D721Med (cell line): ENCODE measurements around the gene PAX3.

Experiments
- DNase-seq: peaks from one replicate; pipeline ENCODE4 v3.0.0; 2011; ENCODE audit warnings: low spot score; ENCODE audit not compliant: insufficient read length
- FAIRE-seq: peaks from 2 replicates; lab custom pipeline; 2011; peaks lifted over from hg19 to GRCh38; lab: Jason Lieb, UNC
- TF ChIP-seq, protein P1 (sequence below): IDR thresholded peaks from 2 replicates; pipeline ENCODE4 v1.5.1; 2012; ENCODE audit warnings: mild to moderate bottlenecking, control low read depth; ENCODE audit not compliant: insufficient read depth; ENCODE audit errors: missing control alignments

The PAX3 gene

DNA sequence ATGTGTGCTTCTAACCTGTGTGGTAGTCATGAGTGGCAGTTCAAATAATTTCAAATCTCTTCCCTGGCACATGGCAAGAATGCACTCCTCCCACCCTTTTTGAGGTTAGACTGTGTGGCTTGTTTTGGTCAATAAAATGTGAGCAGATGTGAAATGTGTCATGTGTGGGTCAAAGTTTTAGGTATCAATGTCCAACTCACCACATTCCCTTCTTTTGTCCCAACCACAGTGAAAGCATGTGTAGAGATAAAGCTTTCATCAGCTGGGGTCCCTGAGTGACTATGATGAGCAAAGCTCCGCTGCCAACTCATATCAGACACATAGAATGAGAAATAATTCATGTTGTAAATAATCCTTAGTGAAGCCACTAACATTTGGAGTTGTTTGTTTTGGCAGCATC lies 118.2 kb downstream of the PAX3 start:
- FAIRE-seq (no peak), DNase-seq (no peak)

DNA sequence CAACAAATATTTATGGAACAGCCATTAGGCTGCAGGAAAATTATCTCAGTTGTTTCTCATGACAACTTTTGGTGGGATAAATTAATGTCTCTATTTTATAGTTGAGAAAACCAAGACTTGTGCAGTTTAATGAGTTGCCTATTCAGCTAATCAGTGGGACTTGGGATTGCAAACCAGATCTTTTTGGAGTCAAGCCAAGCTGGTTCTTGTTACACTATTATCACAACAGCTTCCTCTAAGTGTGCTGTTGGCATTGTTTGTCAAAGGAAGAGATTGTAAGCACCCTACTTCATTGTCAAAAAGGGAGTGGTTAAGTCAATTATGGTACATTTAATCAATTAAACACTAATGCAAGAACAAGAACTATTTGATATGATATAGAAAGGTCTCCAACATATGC lies 119.2 kb downstream of the PAX3 start:
- no peak for DNase-seq
- FAIRE-seq, result no peak
- TF ChIP-seq, protein P1, sequence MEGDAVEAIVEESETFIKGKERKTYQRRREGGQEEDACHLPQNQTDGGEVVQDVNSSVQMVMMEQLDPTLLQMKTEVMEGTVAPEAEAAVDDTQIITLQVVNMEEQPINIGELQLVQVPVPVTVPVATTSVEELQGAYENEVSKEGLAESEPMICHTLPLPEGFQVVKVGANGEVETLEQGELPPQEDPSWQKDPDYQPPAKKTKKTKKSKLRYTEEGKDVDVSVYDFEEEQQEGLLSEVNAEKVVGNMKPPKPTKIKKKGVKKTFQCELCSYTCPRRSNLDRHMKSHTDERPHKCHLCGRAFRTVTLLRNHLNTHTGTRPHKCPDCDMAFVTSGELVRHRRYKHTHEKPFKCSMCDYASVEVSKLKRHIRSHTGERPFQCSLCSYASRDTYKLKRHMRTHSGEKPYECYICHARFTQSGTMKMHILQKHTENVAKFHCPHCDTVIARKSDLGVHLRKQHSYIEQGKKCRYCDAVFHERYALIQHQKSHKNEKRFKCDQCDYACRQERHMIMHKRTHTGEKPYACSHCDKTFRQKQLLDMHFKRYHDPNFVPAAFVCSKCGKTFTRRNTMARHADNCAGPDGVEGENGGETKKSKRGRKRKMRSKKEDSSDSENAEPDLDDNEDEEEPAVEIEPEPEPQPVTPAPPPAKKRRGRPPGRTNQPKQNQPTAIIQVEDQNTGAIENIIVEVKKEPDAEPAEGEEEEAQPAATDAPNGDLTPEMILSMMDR, result no peak

More for the DNA sequence above, 118.2 kb downstream of the PAX3 start:
- TF ChIP-seq, protein P1, result no peak

DNA sequence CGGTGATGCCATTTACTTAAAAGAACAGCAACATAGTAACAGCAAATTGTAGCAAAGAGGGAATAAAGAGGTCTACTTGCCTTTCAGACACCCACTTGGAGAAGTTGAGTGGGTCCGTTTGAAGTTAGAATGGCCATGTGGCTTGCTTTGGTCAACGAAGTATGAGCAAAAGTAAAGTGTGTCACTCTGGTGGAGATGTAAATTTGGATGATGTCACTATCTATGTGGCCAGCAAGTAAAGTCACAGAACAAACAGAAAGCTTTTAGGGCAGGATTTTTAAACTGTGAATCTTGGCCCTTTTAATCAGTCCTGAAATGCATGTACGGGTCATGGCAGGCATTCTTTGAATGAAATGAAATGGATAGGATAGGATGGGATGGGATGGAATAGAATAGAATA lies 120.3 kb downstream of the PAX3 start:
- TF ChIP-seq, protein P1, result no peak
- FAIRE-seq, result no peak
- no peak for DNase-seq

DNA sequence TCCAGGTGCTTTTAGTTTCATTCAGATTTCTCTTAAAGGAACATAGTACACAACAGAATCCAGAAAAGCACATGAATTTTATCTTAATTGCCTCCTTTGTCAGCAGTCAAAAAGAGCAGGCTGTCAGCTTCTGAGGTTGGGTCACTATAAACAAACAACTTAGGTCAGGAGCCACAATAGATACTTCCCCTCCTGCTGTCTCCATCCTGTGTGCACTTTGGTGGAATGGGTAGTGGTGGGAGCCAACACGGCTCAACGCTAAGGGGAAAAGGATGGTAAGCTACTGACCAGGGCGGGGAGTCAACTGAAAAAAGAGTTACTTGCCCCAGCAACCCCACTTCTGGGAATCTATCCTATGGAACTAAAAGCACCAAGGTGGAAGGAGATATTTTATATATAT lies 121.9 kb downstream of the PAX3 start:
- DNase-seq (no peak), FAIRE-seq (no peak)
- TF ChIP-seq, protein P1, result no peak

DNA sequence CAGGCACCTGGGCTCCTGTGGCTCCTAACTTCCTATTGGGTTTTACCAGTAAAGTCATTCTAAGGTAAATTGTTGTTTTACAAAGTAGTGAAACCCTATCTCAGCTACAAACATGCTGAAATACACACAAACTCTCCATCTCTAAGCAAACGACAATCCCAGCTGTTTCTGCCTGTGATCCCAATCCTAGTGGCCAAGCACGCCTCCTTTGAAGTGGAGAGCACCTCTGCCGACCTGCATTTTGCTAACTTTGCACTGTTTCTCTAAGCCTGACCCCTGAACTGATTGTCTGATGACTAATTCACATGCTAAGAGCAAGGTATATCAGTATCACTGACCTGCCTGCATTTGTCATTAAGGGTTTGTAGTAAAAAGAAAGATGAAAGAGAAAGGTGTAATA lies 124.3 kb downstream of the PAX3 start:
- TF ChIP-seq, protein P1, result no peak
- DNase-seq (no peak), FAIRE-seq (no peak)

DNA sequence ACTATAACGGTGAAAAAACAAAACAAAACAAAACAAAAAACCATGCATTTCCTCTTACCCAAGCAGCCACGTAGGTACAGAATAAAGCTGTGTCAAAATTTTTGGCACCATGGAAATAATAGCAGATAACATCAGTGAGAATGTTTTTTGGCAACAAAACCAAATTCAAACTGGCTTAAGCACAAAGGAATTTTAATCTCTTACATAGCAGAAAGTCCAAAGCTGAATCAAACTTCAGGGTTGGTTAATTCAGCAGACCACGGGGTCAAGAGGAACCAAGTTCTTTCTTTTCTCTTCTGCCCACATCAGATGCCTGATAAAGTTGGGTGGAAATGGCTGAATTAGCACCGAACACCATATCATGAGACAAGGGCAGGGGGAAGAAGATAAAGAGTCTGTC lies 129.5 kb downstream of the PAX3 start:
- DNase-seq (no peak), FAIRE-seq (no peak)
- TF ChIP-seq, protein P1, result no peak

DNA sequence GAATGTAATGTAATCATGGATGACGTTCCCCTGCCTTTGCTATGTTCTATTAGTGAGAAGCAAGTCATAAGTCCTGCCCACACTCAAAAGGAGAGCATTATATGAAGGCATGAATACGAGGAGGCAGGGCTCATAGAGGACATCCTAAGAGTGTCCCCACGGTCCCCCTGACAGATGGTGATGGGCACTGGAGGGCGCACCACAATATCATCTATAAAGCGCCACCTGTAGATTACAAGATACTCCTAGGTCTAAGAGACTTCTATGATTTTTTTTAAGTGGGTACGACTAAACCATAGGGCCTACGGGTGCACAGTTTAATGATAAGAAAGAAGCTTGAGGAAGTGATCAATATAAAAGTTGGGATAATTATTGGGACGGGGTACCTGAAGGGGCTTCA lies 131.0 kb downstream of the PAX3 start:
- no peak for DNase-seq
- FAIRE-seq, result no peak
- TF ChIP-seq, protein P1, result no peak
